Suppressor macrophage treated with lipopolysaccharide for 1 hour (primary cell): ENCODE results near the gene ATOSB.
A peak's percentile ranks its signal among the peaks of the same experiment; 100 is the strongest.

Source experiments
- DNase-seq, 3 donors: peaks; one replicate each; pipeline ENCODE4 v3.0.0-alpha.2; 2020 to 2022

ATOSB gene

DNA sequence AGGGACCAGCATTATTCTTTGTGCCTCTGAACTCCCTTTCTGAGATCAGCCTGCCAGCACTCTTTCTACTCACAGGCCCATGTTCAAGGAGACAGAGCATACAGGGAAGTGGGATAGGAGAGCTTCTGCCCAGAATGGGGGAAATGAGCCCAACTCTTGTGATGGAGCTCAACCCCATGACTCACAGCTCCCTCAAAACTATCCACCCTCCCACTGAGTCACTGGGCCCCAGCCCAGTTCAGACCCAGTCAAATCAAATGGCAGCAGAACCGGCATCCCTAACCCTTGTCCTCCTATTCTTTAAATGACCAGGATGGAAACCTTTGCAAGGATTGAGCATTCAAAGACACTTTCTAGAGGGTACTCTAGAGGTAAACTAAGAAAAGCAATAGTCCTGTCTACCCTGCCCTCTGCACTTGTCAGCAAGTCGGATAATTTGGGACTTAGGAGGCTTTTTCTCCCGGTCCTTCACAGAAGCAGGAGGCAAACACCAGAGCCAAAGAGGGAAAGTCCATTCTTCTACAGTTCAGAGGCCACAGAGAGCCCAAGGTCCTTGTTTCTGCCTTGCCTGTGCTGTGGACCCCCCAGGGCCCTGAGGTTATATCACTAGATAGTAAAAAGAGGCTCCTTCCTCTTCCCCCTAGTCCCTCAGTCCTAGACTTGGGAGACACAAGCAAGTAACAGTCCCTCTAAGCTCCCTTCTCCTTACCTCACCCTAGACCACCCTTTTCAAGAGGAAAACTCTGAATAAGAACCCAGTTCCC lies 3.2 kb downstream of the ATOSB start:
- DNase-seq = peak; percentile 88 to 91 (median 90)

DNA sequence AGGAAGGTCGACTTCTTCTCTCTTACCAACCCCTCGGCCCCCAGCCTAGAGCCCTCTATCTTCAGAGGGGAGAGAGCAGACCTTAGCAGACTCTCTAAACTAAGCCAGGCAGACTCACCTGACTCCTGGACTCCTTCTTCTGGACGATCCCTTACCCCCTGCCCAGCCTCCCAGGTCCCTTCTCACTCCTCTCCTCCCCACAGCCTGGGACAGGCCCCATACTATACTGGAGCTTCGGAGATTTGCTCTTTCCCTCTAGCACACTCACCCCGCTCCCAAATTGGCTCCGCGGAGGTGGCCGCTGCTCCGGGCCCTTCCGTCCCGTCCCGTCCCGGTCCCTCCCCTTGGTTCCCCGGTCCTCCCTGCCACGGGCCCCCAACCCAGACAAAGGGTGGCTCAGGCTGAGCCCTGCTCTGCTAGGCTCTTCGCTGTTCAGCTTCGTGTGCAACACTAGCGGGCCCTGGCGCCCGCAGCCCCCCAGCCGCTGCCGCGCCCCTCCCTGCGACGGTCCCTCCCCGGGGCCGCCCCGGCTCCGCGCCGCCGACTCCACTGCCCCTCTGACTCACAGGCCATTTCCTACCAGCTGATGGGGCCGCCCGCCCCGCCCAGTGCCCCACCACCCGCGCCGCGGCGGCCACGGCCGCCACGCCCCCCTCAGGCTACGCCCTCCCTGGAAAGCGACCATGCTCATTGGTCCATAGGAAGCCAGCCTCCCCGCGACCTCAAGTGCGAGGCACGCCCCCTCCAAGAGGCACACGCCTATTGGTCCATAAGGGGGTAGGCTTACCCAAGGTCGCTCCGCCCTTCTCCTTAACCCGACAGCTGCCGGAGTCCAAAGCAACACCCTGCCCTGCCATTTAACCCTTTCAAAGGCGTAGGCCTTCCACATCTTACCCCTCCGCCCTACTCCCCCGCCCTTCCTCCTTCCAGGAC lies 4.4 kb downstream of the ATOSB start:
- peak; percentile 99 for DNase-seq

DNA sequence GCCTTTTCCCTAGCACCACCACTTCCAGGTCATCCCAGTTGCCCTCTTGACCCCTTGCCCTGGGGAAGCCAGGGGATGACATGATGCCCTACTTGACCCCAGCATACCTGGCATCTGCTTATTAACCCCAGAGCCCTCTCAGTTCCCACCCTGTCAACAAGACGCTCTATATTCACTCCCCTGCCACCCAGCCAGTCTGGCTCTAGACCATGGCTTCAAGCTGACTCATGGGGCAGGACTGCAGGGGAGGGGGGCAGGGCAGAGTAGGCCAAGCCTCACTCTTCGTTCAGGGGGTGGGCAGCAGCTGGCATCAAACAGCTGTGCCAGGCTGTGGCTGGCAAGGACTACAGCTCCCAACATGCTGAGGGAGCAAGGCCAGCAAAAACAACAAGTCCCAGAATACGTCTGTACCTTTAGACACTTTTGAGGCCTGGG lies 5.3 kb downstream of the ATOSB start:
- peak; percentile 20 to 40 (median 31) for DNase-seq

DNA sequence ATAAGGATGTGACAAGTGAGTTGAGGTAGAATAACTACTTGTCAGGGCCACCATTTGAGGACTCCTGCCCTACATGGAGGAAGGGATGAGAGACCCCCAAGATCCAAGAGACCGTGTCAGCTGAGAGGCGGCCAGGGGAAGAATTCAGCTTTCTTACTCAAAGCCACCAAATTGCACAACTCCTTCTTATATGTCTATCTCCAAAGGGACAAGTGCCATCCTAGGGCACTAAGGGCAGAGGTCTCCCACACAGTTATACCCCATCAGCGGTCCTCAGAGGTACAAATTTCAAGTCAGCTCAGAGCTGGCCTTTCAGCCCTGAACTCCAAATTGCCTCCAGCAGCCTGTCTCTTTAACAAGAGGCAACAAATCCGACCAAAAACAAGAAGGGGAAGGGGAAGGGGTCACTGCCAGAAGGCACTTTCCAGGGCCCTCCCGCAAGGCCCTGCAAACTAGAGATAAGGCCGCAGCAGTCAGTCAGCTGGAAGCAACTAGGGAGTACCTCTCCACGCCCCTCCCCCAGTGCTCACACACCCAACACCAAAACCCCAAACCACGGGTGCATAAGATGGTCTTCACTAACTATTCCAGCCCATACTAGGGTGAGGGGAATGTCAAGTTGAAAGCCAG lies 6.6 kb downstream of the ATOSB start:
- DNase-seq = no peak

DNA sequence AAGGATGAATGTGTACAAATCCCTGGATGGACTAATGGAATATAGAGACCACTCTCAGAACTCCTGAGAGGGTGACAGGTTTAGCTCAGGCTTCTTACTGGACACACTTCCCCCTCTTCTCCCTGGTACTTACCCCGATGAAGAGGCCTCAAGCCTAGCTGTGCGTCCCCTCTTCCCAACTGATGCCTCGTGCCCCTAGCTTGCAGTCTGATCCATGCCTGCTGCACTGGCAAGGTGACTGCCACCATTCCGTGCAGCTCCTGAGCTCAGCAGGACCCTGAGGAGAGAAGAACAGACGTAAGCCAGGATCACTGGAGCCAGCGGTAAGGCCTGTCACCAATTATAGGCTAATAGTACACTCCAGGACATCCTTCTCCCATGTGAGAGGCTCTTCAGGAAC lies 7.2 kb downstream of the ATOSB start:
- DNase-seq = no peak

DNA sequence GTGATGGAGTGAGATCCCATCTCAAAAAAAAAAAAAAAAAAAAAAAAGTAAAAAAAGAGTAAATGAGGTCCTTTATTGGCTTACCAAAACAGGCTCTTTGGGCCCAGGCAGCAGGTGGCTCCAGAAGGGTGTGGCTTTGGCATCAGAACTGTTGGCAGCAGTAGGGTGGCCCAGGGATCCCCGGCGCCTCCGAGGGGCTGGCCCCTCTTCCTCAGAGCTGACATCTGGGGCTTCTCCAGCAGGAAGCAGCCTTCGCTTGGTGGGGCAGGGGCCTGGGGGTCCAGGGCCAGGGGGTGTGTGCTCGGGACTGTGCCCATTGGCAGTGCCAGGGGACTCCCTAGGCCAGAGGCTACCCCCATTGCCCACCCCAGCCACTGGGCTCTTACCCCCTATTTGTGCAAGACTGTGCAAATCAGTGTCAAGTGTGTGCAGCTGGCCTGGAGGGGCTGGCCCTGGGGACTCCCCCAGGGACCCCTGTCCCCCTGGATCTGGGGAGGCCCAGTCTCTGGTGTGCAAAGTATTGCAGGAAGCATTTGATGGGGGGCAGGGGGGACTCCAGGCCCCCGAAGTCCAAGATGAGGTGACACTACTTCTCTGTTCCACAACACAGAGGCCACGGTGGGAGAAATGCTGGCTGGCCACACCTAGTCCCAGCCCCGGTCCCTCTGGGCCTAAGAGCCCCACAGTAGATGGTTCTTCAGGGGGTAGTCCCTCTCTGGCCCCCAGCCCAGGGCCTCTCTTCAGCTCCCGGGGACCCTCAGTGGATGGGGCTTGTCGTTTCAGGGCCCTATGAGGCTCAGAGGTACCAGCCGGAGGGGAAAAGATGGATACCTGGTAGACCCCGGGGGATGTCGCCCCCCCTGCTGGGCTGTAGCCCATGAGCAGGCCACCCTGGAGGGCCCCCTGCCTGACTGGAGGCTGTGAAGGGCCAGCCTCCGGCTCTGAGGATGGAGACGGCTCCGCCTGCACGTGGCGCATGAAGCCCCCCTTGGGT lies 8.1 kb downstream of the ATOSB start:
- no peak for DNase-seq

DNA sequence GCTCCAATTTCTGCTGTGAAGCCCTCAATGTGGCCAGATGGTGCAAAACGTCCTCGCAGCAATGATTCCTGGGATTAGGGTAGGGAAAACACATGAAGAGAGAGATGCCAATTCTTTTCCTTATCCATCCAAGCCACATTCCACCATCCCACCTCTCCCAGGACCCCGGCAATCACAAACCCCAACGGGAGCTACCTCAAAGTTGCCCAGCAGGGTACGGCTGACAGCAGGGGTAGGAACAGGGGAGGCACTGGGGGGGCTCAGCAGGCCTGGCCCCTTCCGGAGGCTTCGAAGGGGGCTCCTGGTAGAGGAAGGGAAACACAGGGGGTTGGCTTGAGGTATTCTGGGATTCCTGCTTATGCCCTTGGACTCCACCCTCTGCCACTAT lies 9.3 kb downstream of the ATOSB start:
- no peak for DNase-seq

DNA sequence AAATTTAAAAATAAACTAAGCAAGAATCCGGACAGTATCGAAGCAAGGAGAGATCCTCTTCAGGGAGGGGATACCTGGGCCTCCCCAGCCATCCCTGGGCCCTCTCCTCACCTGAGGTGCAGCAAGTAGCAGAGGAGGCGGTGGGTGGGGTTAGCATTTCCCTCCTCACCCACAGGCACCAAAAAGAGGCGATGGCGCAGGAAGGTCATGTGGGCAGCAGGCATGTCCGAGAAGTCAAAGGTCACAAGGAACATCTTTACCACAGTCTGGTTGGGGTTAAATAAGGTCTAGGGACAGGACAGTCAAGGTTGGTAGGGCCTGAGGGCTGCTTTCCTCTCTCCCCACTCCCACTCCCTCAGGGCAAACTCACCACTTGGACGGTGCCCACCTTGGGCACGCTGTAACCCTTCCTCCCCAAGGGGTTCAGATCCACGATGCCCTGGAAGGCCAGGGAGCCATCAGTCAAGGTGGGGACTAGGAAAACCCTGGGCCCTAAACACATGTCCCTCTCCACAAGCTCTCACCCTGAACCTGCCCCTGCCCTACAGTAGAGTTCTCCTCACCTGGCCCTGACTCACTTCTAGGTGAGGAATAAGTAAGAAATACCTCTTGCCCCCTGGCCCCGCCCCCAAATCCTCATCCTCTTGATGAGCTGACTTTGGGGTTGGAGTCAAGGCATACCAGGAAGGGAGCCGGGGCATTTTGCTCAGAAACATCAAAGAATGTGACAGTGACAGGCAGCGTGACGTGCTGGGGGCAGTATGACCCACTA lies 9.9 kb downstream of the ATOSB start:
- no peak for DNase-seq

DNA sequence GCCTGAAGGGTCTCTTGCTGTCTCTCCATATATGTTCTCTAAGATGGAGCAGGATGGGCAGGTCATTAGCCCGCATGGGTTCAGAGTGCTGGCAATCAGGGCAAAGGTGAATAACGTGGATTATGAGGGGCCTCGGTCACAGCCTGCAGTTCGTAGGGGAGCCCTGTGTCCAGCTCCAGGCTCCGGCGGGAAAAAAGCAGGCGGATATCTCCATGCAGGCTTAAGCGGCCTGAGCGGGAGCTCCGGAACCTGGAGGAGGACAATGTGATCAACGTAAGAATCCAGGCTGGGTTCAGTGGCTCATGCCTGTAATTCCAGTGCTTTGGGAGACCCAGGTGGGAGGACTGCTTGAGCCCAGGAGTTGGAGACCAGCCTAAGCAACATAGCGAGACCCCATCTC lies 10.5 kb downstream of the ATOSB start:
- DNase-seq = no peak

DNA sequence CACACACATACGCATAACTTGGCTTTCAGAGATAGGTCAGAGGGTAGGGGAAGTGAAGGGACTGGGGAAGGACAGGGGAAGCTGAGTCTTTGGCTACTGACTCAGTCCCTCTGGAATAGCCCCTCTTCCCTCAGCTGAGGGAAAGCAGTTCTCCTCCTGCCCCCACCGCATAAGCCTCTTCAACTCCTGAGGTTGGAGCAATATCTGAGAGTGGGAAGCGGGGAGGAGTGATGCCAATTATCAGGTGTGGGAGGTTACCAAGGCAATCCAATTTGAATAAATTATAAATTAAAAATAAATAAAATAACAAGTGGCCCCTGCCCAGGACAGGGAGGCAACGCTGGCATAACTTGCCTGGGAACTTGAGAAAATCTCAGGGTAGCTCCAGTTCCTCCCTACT lies 11.1 kb downstream of the ATOSB start:
- DNase-seq = peak in 1 of 3 donors; percentile 18

DNA sequence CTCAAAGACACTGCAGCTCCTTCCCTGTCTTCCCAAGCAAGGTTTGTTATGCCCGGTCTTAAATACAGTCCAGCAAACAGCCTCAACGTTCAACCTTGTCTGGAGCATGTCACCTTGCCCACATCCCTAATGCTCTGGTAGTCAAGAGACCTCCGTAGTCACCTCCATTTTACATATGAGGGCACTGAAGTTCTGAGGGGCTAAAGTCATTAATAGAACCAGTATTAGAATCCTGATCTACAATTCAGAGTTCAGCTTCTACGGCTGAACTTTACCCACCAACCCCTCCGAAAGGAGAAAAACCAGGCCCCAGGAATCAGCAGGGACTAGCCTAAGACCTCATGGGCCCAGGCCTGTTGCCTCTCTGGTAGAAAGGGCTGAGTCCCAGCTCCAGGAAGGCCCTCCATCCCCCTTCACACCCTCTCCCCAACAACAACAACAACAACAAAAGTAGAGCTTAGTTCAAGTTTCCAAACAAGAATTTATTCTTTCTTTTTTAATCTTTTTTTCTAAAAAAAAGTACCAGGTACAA lies 11.9 kb downstream of the ATOSB start:
- no peak for DNase-seq

DNA sequence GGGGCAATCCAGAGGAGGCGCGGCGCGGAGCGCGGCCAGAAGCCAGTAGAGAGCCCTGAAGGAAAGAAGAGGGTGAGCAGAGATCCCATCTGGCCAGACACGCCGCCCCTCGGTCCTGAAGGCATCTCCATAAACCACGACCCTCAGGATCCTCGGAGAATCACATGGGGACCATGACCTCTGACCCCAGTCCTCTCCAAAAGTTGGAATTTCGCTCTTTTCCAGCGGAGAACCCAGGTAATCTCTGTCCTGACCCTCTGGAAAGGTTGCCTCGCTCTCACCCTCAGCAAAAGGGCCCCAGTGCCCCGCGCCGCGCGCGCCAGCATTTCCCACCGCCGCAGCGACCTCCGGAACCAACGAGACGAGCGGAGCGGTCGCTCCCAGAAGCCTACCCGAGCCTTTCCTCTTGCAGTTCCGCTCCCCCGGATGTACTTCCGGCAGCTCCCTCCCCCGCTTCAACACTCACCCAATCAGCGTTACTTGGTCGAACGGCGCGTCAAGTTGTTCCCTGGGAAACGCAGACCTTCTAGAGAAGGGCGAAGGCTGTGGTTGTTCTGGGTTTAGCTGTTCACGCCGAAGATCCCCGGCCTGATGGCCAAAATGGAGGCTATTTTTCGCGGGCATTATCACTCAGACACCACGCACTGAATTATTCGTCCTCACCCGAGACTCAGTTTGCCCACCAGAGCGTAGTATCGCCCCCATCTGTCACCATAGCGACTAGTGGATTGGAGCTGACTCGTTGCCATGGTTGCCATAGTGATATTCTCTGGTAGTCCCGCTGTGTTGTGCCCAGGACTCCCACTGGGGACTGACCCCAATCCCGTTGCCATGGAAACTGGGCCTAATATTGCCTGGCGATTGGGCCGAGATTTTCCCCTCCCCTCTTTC lies 12.6 kb downstream of the ATOSB start, which contains the start of gene STOML2:
TSS of gene STOML2 (minus strand) at position 363 of the 891 bp plus-strand sequence. CDS start at position 326, 37 bp downstream.
- peak; percentile 95 to 96 (median 95) for DNase-seq

DNA sequence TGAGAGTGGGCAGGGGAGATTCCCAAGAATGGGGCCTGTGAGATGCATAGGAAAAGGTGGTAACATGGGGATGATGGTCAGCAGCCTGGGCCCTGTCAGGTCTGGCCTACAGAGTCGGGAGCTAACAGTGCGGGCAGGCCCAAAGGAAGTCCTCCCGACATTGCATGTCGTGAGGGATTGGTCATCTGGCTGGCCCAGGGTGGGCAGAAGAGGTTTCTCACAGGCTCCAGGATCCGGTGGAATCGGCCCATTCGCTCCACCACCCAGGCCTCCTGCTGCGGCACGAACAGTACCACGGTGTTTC lies 13.2 kb downstream of the ATOSB start:
- no peak for DNase-seq

DNA sequence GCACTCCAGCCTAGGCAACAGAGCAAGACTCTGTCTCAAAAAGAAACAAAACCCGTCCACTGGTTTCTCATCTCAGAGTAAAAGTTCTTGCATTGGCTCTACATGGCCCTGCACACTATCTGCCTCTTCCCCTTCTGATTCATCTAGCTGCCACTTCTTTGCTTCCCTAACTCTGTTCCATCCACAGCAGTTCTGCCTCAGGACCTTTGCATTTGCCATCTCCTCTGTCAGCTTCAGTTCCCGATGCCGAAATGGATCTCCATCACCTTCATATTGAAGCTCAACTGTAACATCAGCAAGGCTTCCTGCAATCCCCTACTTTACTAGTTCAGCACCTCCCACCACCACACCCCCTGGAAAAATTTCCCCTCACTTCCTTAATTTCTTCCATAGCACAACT lies 18.1 kb downstream of the ATOSB start:
- peak in 1 of 3 donors; percentile 40 for DNase-seq

DNA sequence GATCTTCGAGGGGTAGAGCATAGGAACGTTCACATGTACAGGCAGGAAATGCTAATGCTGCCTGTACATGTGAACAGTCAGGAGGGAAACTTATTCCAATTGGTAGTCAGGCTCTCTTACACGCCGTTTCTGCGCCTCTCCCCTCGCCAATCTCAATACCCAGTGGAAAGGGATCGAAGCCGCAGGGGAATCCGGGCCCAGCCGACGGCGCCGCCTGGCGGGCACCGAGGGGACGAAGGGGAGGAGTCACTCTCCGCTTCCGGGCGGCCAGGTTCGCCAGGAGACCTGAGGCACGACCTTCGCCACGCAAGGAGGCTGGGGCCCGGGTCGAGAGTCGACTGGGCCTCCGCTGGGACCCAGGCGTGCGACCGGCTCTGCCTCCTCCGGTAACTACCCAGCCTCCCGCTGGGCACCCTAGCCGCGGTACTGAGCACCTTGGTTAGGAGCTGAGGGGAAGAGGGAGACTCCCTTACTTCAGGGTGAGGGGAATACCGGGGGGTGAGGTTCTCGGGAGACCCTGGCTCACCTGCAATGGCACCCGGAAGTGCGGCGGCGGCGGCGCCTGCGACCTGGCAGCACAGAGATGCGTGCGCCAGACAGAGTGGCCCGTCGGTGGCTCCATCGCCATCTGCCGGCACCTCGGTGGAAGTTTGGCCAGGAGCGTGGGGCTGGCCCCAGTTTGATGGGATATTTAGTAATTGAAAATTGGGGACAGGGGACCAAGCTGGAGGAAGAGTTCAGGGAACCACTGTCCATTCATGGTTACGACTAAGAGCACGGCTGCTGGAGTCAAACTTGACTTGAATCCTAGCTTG lies 19.4 kb downstream of the ATOSB start, which contains the start of gene PIGO:
TSS of gene PIGO (minus strand) at position 557 of the 815 bp plus-strand sequence. CDS start 1,026 bp downstream, outside the sequence.
- DNase-seq = peak; percentile 84 to 92 (median 90)

DNA sequence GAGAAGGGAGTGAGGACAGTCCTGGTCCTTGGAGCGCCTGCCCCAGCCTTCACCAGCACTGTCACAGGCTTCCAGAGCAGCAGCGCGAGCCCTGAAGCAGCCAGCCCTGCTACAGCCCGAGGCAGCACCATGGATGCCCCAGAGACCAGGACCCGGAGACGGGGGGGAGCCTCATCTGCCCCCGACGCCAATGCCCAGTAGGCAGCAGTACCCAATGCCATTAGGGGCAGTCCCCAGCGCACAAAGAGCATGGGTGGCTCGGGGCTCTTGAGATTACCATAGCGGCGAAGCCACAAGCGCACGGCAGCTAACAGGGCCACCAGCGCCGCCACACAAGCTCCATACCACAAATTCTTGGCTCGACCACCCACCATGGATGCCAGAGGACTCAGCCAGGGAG lies 24.1 kb downstream of the ATOSB start:
- no peak for DNase-seq

DNA sequence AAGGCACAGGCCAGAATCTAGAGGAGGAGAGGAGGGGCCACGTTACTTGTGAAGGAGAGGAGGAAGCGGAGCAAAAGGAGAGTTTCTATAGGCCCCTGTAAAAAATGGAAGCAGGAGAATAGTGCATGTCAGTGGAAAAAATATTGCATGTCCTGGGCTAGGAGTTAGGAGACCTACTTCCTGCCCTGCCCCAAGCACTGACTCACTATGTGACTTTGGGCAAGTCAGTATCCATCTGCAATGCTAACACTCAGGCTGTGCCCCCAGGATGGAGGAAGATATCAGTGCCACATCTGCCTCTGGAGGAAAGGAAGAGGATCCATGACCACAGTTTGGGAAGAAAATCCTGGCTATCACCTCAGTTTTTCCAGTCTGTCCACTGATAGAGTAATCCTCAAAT lies 26.2 kb downstream of the ATOSB start:
- DNase-seq = no peak

DNA sequence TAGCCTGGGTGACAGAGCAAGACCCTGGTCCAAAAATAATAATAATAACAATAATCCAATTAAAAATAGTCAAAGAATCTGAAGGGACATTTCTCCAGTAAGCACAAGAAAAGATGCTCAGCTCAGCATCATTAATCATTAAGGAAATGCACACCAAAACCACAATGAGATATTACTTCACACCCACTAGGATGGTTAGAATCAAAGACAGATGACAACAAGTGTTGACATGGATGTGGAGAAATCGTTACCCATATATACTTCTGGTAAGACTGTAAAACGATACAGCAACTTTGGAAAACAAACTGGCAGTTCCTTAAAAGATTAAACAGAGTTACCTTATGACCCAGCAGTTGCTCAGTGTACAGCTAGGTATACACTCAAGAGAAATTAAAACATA lies 30.6 kb downstream of the ATOSB start:
- DNase-seq = no peak
